Gastroesophageal sphincter (tissue), 3 donors: ENCODE results near the gene CD9.

ENCODE experiments used
- CTCF ChIP-seq, 4 experiments: fragments of 200-600 bp in 2 of 4; fragments of 450-650 bp in 2 of 4; sonication (generic) in 1 of 4; IDR thresholded peaks; one replicate each; pipeline ENCODE4 v1.5.1; 2017 to 2019; ENCODE audit warnings: antibody characterized with exemption in 4 of 4, mild to moderate bottlenecking in 2 of 4, moderate library complexity in 2 of 4
- POLR2A ChIP-seq, 2 donors: fragments of 450-650 bp; IDR thresholded peaks; one replicate each; pipeline ENCODE4 v1.6.1; 2017; ENCODE audit warnings: antibody characterized with exemption in 2 of 2, mild to moderate bottlenecking in 2 of 2, moderate library complexity in 1 of 2
- POLR2AphosphoS5 ChIP-seq: sonication (generic); formaldehyde crosslinking; IDR thresholded peaks from one replicate; pipeline ENCODE4 v1.6.1; 2017; ENCODE audit warnings: antibody characterized with exemption

GRCh38 chr12:6277982-6278438 lies 77.8 kb downstream of the CD9 start:
- no peak for TF ChIP-seq POLR2A (IDR thresholded peaks at IDR 0.05)
- TF ChIP-seq CTCF (IDR thresholded peaks at IDR 0.05), result no peak
- TF ChIP-seq POLR2AphosphoS5, result no peak
